Suprapubic skin (tissue), 4 donors: Measurements from ENCODE around the gene GORASP1. TPM values are rescaled to one million over a fixed set of nuclear protein-coding genes. Genes with fewer than 3 reads are reported as not detected.

ENCODE experiments used
- DNase-seq, 2 donors: peaks; one replicate each; pipeline ENCODE4 v3.0.0-alpha.2; 2019; ENCODE audit warnings: low spot score in 2 of 2
- H3K27ac ChIP-seq: fragments of 200-600 bp; sonication (generic); one replicate; pipeline ENCODE4 v1.5.1; 2019
- H3K27me3 ChIP-seq: fragments of 200-600 bp; sonication (generic); one replicate; pipeline ENCODE4 v1.5.1; 2019
- H3K36me3 ChIP-seq: fragments of 200-600 bp; sonication (generic); one replicate; pipeline ENCODE4 v1.5.1; 2019
- H3K4me1 ChIP-seq: fragments of 200-600 bp; sonication (generic); one replicate; pipeline ENCODE4 v1.5.1; 2019
- H3K4me3 ChIP-seq: fragments of 200-600 bp; sonication (generic); one replicate; pipeline ENCODE4 v1.5.1; 2019; ENCODE audit warnings: mild to moderate bottlenecking
- H3K9me3 ChIP-seq: fragments of 200-600 bp; sonication (generic); one replicate; pipeline ENCODE4 v1.5.1; 2019
- CTCF ChIP-seq, 2 donors: fragments of 200-600 bp in 1 of 2; fragments of 450-650 bp in 1 of 2; sonication (generic) in 1 of 2; IDR thresholded peaks; one replicate each; pipeline ENCODE4 v1.5.1; 2016 to 2019; ENCODE audit warnings: antibody characterized with exemption in 2 of 2, mild to moderate bottlenecking in 1 of 2, moderate library complexity in 1 of 2
- EP300 ChIP-seq: sonication (generic); formaldehyde crosslinking; IDR thresholded peaks from one replicate; pipeline ENCODE4 v1.6.1; 2017; ENCODE audit warnings: antibody characterized with exemption
- POLR2A ChIP-seq, 2 donors: fragments of 450-650 bp; IDR thresholded peaks; one replicate each; pipeline ENCODE4 v1.6.1; 2017; ENCODE audit warnings: antibody characterized with exemption in 2 of 2, mild to moderate bottlenecking in 2 of 2, moderate library complexity in 2 of 2
- POLR2AphosphoS5 ChIP-seq, 3 donors: sonication (generic); formaldehyde crosslinking; IDR thresholded peaks; one replicate each; pipeline ENCODE4 v1.6.1; 2017; ENCODE audit warnings: antibody characterized with exemption in 3 of 3
- WGBS: methylation state at CpG from one replicate; pipeline ENCODE4 v1.1.5; 2018; 5-methylcytosine and 5-hydroxymethylcytosine counted together
- total RNA-seq, 4 donors: library from RNA; depleted of rRNA; stranded (reverse); fragments of >200 nt; gene quantifications; one replicate each; pipeline ENCODE4 v1.1.0, GENCODE V29; 2016

GORASP1 gene
- total RNA-seq, 4 donors from 2014 or later, result 51.3 to 101 (median 73.8) TPM

GRCh38 chr3:39068556-39068955, 38.9 kb downstream of the GORASP1 start:
- DNase-seq, result no peak
- no peak for TF ChIP-seq EP300
- TF ChIP-seq CTCF (IDR thresholded peaks at IDR 0.05), result no peak
- TF ChIP-seq POLR2A (IDR thresholded peaks at IDR 0.05), result no peak
- TF ChIP-seq POLR2AphosphoS5 (IDR thresholded peaks at IDR 0.05), result no peak
- no peak overlapping the region for H3K4me3 ChIP-seq
- H3K4me1 ChIP-seq, result peaks cover 8% of the 10 kb centered on the region
- no peaks in the 10 kb centered on the region for H3K27me3 ChIP-seq
- no peaks in the 10 kb centered on the region for H3K9me3 ChIP-seq
- no peak overlapping the region for H3K27ac ChIP-seq
- WGBS, result 78% methylated on average over 3 of the region's 3 CpGs
- H3K36me3 ChIP-seq, result peaks cover 61% of the 10 kb centered on the region

- no peak overlapping the region for H3K27ac ChIP-seq
Measured at GRCh38 chr3:39067286-39067685, 40.1 kb downstream of the GORASP1 start.

GRCh38 chr3:39065197-39065596, 42.2 kb downstream of the GORASP1 start:
- Histone ChIP-seq H3K27me3 (no peaks in the 10 kb centered on the region), H3K27ac (no peak overlapping the region), H3K9me3 (no peaks in the 10 kb centered on the region), H3K36me3 (peaks cover 34% of the 10 kb centered on the region), H3K4me1 (peaks cover 8% of the 10 kb centered on the region), H3K4me3 (no peak overlapping the region)
- TF ChIP-seq POLR2AphosphoS5 (IDR thresholded peaks at IDR 0.05), result no peak
- no peak for TF ChIP-seq CTCF (IDR thresholded peaks at IDR 0.05)
- no peak for TF ChIP-seq EP300
- no peak for DNase-seq
- WGBS, result 39% methylated on average over 1 of the region's 1 CpG

More at GRCh38 chr3:39067286-39067685, 40.1 kb downstream of the GORASP1 start:
- TF ChIP-seq POLR2AphosphoS5 (IDR thresholded peaks at IDR 0.05) (no peak), CTCF (IDR thresholded peaks at IDR 0.05) (no peak), POLR2A (IDR thresholded peaks at IDR 0.05) (no peak), EP300 (no peak)
- no peaks in the 10 kb centered on the region for H3K27me3 ChIP-seq
- H3K4me1 ChIP-seq, result peaks cover 8% of the 10 kb centered on the region
- no peak for DNase-seq
- H3K9me3 ChIP-seq, result no peaks in the 10 kb centered on the region
- 28% methylated on average over 1 of the region's 1 CpG for WGBS
- no peak overlapping the region for H3K4me3 ChIP-seq
- H3K36me3 ChIP-seq, result peaks cover 49% of the 10 kb centered on the region

GRCh38 chr3:39064646-39065045, 42.8 kb downstream of the GORASP1 start:
- TF ChIP-seq POLR2A (IDR thresholded peaks at IDR 0.05), result no peak
- no peak for TF ChIP-seq POLR2AphosphoS5 (IDR thresholded peaks at IDR 0.05)
- TF ChIP-seq EP300, result no peak
- TF ChIP-seq CTCF (IDR thresholded peaks at IDR 0.05), result no peak
- H3K36me3 ChIP-seq, result peaks cover 29% of the 10 kb centered on the region
- no peak overlapping the region for H3K27ac ChIP-seq
- H3K4me1 ChIP-seq, result peaks cover 8% of the 10 kb centered on the region
- 82% methylated on average over 1 of the region's 1 CpG for WGBS
- H3K9me3 ChIP-seq, result no peaks in the 10 kb centered on the region
- H3K27me3 ChIP-seq, result no peaks in the 10 kb centered on the region
- H3K4me3 ChIP-seq, result no peak overlapping the region
- no peak for DNase-seq

GRCh38 chr3:39063143-39063542, 44.3 kb downstream of the GORASP1 start:
- no peak for DNase-seq
- TF ChIP-seq EP300, result no peak
- TF ChIP-seq POLR2A (IDR thresholded peaks at IDR 0.05), result no peak
- no peak for TF ChIP-seq CTCF (IDR thresholded peaks at IDR 0.05)
- TF ChIP-seq POLR2AphosphoS5 (IDR thresholded peaks at IDR 0.05), result no peak
- Histone ChIP-seq H3K27ac (no peak overlapping the region), H3K4me3 (no peak overlapping the region), H3K36me3 (peaks cover 19% of the 10 kb centered on the region), H3K27me3 (no peaks in the 10 kb centered on the region), H3K9me3 (no peaks in the 10 kb centered on the region), H3K4me1 (peaks cover 8% of the 10 kb centered on the region)
- 84% methylated on average over 3 of the region's 3 CpGs for WGBS
